A549 (cell line): ENCODE results near the gene GSK3B. TPM values are rescaled to one million over a fixed set of nuclear protein-coding genes. Genes with fewer than 3 reads are reported as not detected.

Source experiments
- ATAC-seq, 2 experiments: fragments of 200-7000 bp in 1 of 2; fragments of >200 bp in 1 of 2; cut with Nextera tagmentation in 1 of 2; cut with Tn5 transposase in 1 of 2; 3 replicates each; pipeline versions ENCODE4 v1.8.0 to v1.9.1; 2018 to 2020; ENCODE audit warnings: mild to moderate bottlenecking in 1 of 2, moderate library complexity in 1 of 2
- CTCF ChIA-PET: fragments of 300-600 bp; sonication (Branson Sonifier 250); formaldehyde crosslinking; extraction: SDS; loops from one replicate; lab custom pipeline; 2021; ENCODE audit warnings: antibody characterized with exemption, inconsistent platforms; lab: Yijun Ruan, JAX
- POLR2A ChIA-PET: fragments of 350-600 bp; formaldehyde crosslinking; extraction: SDS; loops from one replicate; lab custom pipeline; 2021; ENCODE audit warnings: antibody characterized with exemption, inconsistent platforms; lab: Yijun Ruan, JAX
- DNase-seq, 2 experiments: peaks; one replicate each; pipeline versions ENCODE4 v3.0.0 to v3.0.0-alpha.2; 2011 to 2016; ENCODE audit warnings: low read depth in 1 of 2, low spot score in 1 of 2
- FAIRE-seq: peaks from 2 replicates; lab custom pipeline; 2011; peaks lifted over from hg19 to GRCh38; lab: Jason Lieb, UNC
- H3K27ac ChIP-seq, 2 experiments: fragments of >200 bp; sonication (Bioruptor Twin); formaldehyde crosslinking; 3 replicates each; pipeline ENCODE4 v1.5.1; 2016 to 2017
- H3K4me1 ChIP-seq: fragments of >200 bp; sonication (Bioruptor Twin); formaldehyde crosslinking; 3 replicates; pipeline ENCODE4 v1.6.1; 2016
- H3K4me2 ChIP-seq: fragments of >200 bp; sonication (Bioruptor Twin); formaldehyde crosslinking; 3 replicates; pipeline ENCODE4 v1.6.1; 2016
- H3K4me3 ChIP-seq: fragments of >200 bp; sonication (Bioruptor Twin); formaldehyde crosslinking; 3 replicates; pipeline ENCODE4 v1.5.1; 2016
- H3K9me3 ChIP-seq: fragments of >200 bp; sonication (Bioruptor Twin); formaldehyde crosslinking; 3 replicates; pipeline ENCODE4 v1.6.1; 2016
- BHLHE40 ChIP-seq: IDR thresholded peaks from 2 replicates; pipeline ENCODE4 v1.6.1; 2012; ENCODE audit warnings: low read depth, low read length, inconsistent platforms
- CBX8 ChIP-seq: fragments of 200-600 bp; sonication (generic); IDR thresholded peaks from 2 replicates; pipeline ENCODE4 v1.6.1; 2016
- CTCF ChIP-seq: fragments of >200 bp; sonication (Bioruptor Twin); formaldehyde crosslinking; IDR thresholded peaks from 3 replicates; pipeline ENCODE4 v1.5.1; 2016
- E2F6 ChIP-seq: IDR thresholded peaks from 2 replicates; pipeline ENCODE4 v1.6.1; 2012; ENCODE audit warnings: low read depth, borderline replicate concordance
- EHMT2 ChIP-seq: fragments of 200-600 bp; sonication (generic); IDR thresholded peaks from 2 replicates; pipeline ENCODE4 v1.6.1; 2016; ENCODE audit warnings: antibody characterized with exemption, low read depth, mild to moderate bottlenecking, moderate library complexity
- ELK1 ChIP-seq: fragments of 150-350 bp; IDR thresholded peaks from 2 replicates; pipeline ENCODE4 v1.6.1; 2014; ENCODE audit warnings: low read depth, mild to moderate bottlenecking, low read length
- ESRRA ChIP-seq: fragments of 150-350 bp; IDR thresholded peaks from 2 replicates; pipeline ENCODE4 v1.6.1; 2014; ENCODE audit warnings: mild to moderate bottlenecking, low read length, borderline replicate concordance
- HDAC2 ChIP-seq: fragments of 200-600 bp; sonication (generic); IDR thresholded peaks from 2 replicates; pipeline ENCODE4 v1.6.1; 2016
- KDM1A ChIP-seq: fragments of 200-600 bp; sonication (generic); IDR thresholded peaks from 2 replicates; pipeline ENCODE4 v1.6.1; 2016; ENCODE audit warnings: low read depth, mild to moderate bottlenecking
- MAFK ChIP-seq: fragments of 450-650 bp; IDR thresholded peaks from 2 replicates; pipeline ENCODE4 v1.6.1; 2014; ENCODE audit not compliant: partially characterized antibody
- MAZ ChIP-seq: fragments of 150-350 bp; IDR thresholded peaks from 2 replicates; pipeline ENCODE4 v1.6.1; 2014; ENCODE audit warnings: antibody characterized with exemption, low read depth, low read length, borderline replicate concordance
- PBX3 ChIP-seq: IDR thresholded peaks from 2 replicates; pipeline ENCODE4 v1.6.1; 2012
- RAD21 ChIP-seq, 2 experiments: fragments of >200 bp in 1 of 2; sonication (Bioruptor Twin) in 1 of 2; formaldehyde crosslinking in 1 of 2; IDR thresholded peaks in 1 of 2; conservative IDR thresholded peaks in 1 of 2; 2 replicates in 1 of 2; 3 replicates in 1 of 2; pipeline ENCODE4 v1.6.1; 2012 to 2018; ENCODE audit warnings: inconsistent platforms in 1 of 2
- RARB ChIP-seq: fragments of 250-450 bp; sonication (Bioruptor Pico); IDR thresholded peaks from 2 replicates; pipeline ENCODE4 v1.8.0; 2021; ENCODE audit warnings: mild to moderate bottlenecking, moderate library complexity
- RCOR1 ChIP-seq: fragments of 150-350 bp; IDR thresholded peaks from 2 replicates; pipeline ENCODE4 v1.6.1; 2014; ENCODE audit warnings: antibody characterized with exemption, low read length, low read depth
- RFX5 ChIP-seq: fragments of 450-650 bp; IDR thresholded peaks from 2 replicates; pipeline ENCODE4 v1.7.1; 2014; ENCODE audit warnings: antibody characterized with exemption, mild to moderate bottlenecking, moderate library complexity
- RNF2 ChIP-seq: fragments of 200-600 bp; sonication (generic); IDR thresholded peaks from 2 replicates; pipeline ENCODE4 v1.6.1; 2016; ENCODE audit warnings: low read depth, mild to moderate bottlenecking, antibody characterized with exemption, moderate library complexity, borderline replicate concordance
- SREBF2 ChIP-seq: fragments of 450-650 bp; IDR thresholded peaks from 2 replicates; pipeline ENCODE4 v1.6.1; 2014; ENCODE audit warnings: mild to moderate bottlenecking, moderate library complexity
- TP53 ChIP-seq: fragments of 250-450 bp; sonication (Bioruptor Pico); IDR thresholded peaks from 2 replicates; pipeline ENCODE4 v1.5.0; 2021; ENCODE audit warnings: mild to moderate bottlenecking, moderate library complexity
- WGBS: methylation state at CpG from one replicate; pipeline ENCODE4 v1.1.6; 2017; ENCODE audit errors: missing lambda C conversion rate; 5-methylcytosine and 5-hydroxymethylcytosine counted together
- polyA plus RNA-seq, 4 experiments: library from polyadenylated mRNA; depleted of rRNA in 3 of 4; stranded (reverse); fragments of >200 nt; fragmentation: RNase III in 1 of 4; extraction: RNeasy Plus Mini Kit Qiagen cat#74134 plus additional on column Dnase treatment in 1 of 4; gene quantifications; 2 replicates in 3 of 4; 3 replicates in 1 of 4; pipeline ENCODE4 v1.2.3, GENCODE V29; 2011 to 2017

The GSK3B gene
- polyA plus RNA-seq, 2 of the 4 experiments (the other 2 are of a cell fraction): 30.0 to 49.8 TPM

- TF ChIP-seq EHMT2 (no peak), BHLHE40 (no peak), TP53 (no peak), RCOR1 (no peak), HDAC2 (no peak), RFX5 (no peak)
Observed at GRCh38 chr3:120080836-120081235, 13.4 kb downstream of the GSK3B start (continued).

GRCh38 chr3:120077731-120078130 lies 16.5 kb downstream of the GSK3B start:
- ChIA-PET POLR2A (no interaction called here), CTCF (interaction anchor here (1.7 kb wide), 1 partner anchor 186 kb away, joined by 5 read pairs; no protein-coding TSS in a partner anchor)
- H3K4me2 ChIP-seq: no peak overlapping the region

GRCh38 chr3:120072867-120073525 lies 21.3 kb downstream of the GSK3B start:
- H3K27ac ChIP-seq: no peak overlapping the region
- no peak overlapping the region for H3K4me2 ChIP-seq
- 93% methylated on average over 3 of the region's 3 CpGs for WGBS
- H3K9me3 ChIP-seq: no peaks in the 10 kb centered on the region
- H3K4me3 ChIP-seq: no peak overlapping the region
- FAIRE-seq (no peak), DNase-seq (peak in 1 of 2 experiments; percentile 28), ATAC-seq (no peak; a peak in 1 of 6 replicates)
- POLR2A ChIA-PET: interaction anchor here (1.4 kb wide), 1 partner anchor 23 kb away, joined by 4 read pairs; no protein-coding TSS in a partner anchor
- CTCF ChIA-PET: interaction anchor here (0.6 to 1.2 kb wide), 2 partner anchors 170 to 722 kb away, joined by 3 to 4 read pairs; no protein-coding TSS in a partner anchor
- peaks cover 14% of the 10 kb centered on the region; the same call in 1 of the 3 replicates for H3K4me1 ChIP-seq
- TF ChIP-seq RARB (CRISPR knock-in tag) (no peak), HDAC2 (no peak), MAZ (no peak), CTCF (0 out of 3 replicates have a peak, but pooled peaks have one; percentile 12)

More at GRCh38 chr3:120077731-120078130, 16.5 kb downstream of the GSK3B start:
- FAIRE-seq (no peak), DNase-seq (no peak), ATAC-seq (no peak)
- 89% methylated on average over 2 of the region's 2 CpGs for WGBS
- TF ChIP-seq MAFK (no peak), KDM1A (no peak), TP53 (no peak), CBX8 (no peak), ELK1 (no peak), RNF2 (no peak), HDAC2 (no peak), E2F6 (no peak), SREBF2 (no peak), PBX3 (no peak), RCOR1 (no peak), RAD21 (conservative IDR thresholded peaks at IDR 0.05 in 1 of 2, IDR thresholded peaks at IDR 0.05 in 1 of 2) (no peak), ESRRA (no peak)
- Histone ChIP-seq H3K4me3 (no peak overlapping the region), H3K27ac (no peak overlapping the region), H3K9me3 (no peaks in the 10 kb centered on the region), H3K4me1 (no peaks in the 10 kb centered on the region)
